Large intestine (tissue), 3 donors: ENCODE results near the gene ADGRL3. TPM values are rescaled to one million over a fixed set of nuclear protein-coding genes. Genes with fewer than 3 reads are reported as not detected.

Experiments used
- DNase-seq, 2 donors: peaks; one replicate each; pipeline versions ENCODE4 v3.0.0 to v3.0.0-alpha.2; 2013
- H3K27ac ChIP-seq: one replicate; pipeline ENCODE4 v1.5.1; 2013; ENCODE audit warnings: low read length
- H3K27me3 ChIP-seq: 2 replicates; pipeline ENCODE4 v1.6.1; 2013; ENCODE audit warnings: low read length; ENCODE audit not compliant: control insufficient read depth, insufficient read depth
- H3K36me3 ChIP-seq: 2 replicates; pipeline ENCODE4 v1.6.1; 2013; ENCODE audit warnings: low read length; ENCODE audit not compliant: control insufficient read depth, insufficient read depth
- H3K4me1 ChIP-seq: one replicate; pipeline ENCODE4 v1.6.1; 2013; ENCODE audit warnings: low read length; ENCODE audit not compliant: control insufficient read depth, insufficient read depth
- H3K4me3 ChIP-seq: one replicate; pipeline ENCODE4 v1.5.1; 2013; ENCODE audit warnings: low read length
- H3K9me3 ChIP-seq: one replicate; pipeline ENCODE4 v1.6.1; 2013; ENCODE audit warnings: mild to moderate bottlenecking, low read depth, low read length, moderate library complexity; ENCODE audit not compliant: control insufficient read depth
- WGBS: methylation state at CpG from one replicate; pipeline ENCODE4 v1.1.5; 2013; ENCODE audit warnings: low lambda C conversion rate; ENCODE audit not compliant: insufficient coverage; 5-methylcytosine and 5-hydroxymethylcytosine counted together
- polyA plus RNA-seq: library from polyadenylated mRNA; unstranded; fragments of 120-200 nt; gene quantifications from one replicate; pipeline ENCODE4 v1.2.1, GENCODE V29; 2013

ADGRL3 gene
- polyA plus RNA-seq, 1 donor: 9.8 TPM

- Histone ChIP-seq H3K4me1 (no peaks in the 10 kb centered on the region), H3K27ac (no peak overlapping the region), H3K9me3 (no peaks in the 10 kb centered on the region), H3K36me3 (no peaks in the 10 kb centered on the region), H3K27me3 (no peaks in the 10 kb centered on the region), H3K4me3 (no peak overlapping the region)
- no peak for DNase-seq
- WGBS: 100% methylated on average over 1 of the region's 1 CpG
Measured at GRCh38 chr4:62077406-62077805, 877.3 kb downstream of the ADGRL3 start.

GRCh38 chr4:62080431-62080830, 880.3 kb downstream of the ADGRL3 start:
- Histone ChIP-seq H3K9me3 (no peaks in the 10 kb centered on the region), H3K36me3 (no peaks in the 10 kb centered on the region), H3K27ac (no peak overlapping the region), H3K4me3 (no peak overlapping the region), H3K4me1 (no peaks in the 10 kb centered on the region), H3K27me3 (no peaks in the 10 kb centered on the region)
- DNase-seq: no peak
- no CpG with 5 or more reads among the region's 1 CpG for WGBS

GRCh38 chr4:62087706-62088105, 887.6 kb downstream of the ADGRL3 start:
- Histone ChIP-seq H3K4me3 (no peak overlapping the region), H3K36me3 (no peaks in the 10 kb centered on the region), H3K4me1 (no peaks in the 10 kb centered on the region), H3K27me3 (no peaks in the 10 kb centered on the region), H3K9me3 (no peaks in the 10 kb centered on the region), H3K27ac (no peak overlapping the region)
- no peak for DNase-seq

GRCh38 chr4:62093735-62094134, 893.6 kb downstream of the ADGRL3 start:
- Histone ChIP-seq H3K4me1 (no peaks in the 10 kb centered on the region), H3K4me3 (no peak overlapping the region), H3K36me3 (no peaks in the 10 kb centered on the region), H3K9me3 (no peaks in the 10 kb centered on the region), H3K27ac (no peak overlapping the region), H3K27me3 (no peaks in the 10 kb centered on the region)
- DNase-seq: no peak
- WGBS: no CpG with 5 or more reads among the region's 4 CpGs

GRCh38 chr4:62096881-62097280, 896.8 kb downstream of the ADGRL3 start:
- H3K9me3 ChIP-seq: no peaks in the 10 kb centered on the region
- no peaks in the 10 kb centered on the region for H3K27me3 ChIP-seq
- no CpG with 5 or more reads among the region's 2 CpGs for WGBS
- DNase-seq: no peak
- H3K4me1 ChIP-seq: no peaks in the 10 kb centered on the region
- no peaks in the 10 kb centered on the region for H3K36me3 ChIP-seq
- no peak overlapping the region for H3K27ac ChIP-seq
- no peak overlapping the region for H3K4me3 ChIP-seq

GRCh38 chr4:62115216-62115615, 915.1 kb downstream of the ADGRL3 start:
- Histone ChIP-seq H3K4me3 (no peak overlapping the region), H3K9me3 (no peaks in the 10 kb centered on the region), H3K36me3 (no peaks in the 10 kb centered on the region), H3K27me3 (no peaks in the 10 kb centered on the region), H3K4me1 (no peaks in the 10 kb centered on the region), H3K27ac (no peak overlapping the region)
- 60% methylated on average over 1 of the region's 1 CpG for WGBS
- DNase-seq: no peak

GRCh38 chr4:62117886-62118285, 917.8 kb downstream of the ADGRL3 start:
- no peak overlapping the region for H3K4me3 ChIP-seq
- no peaks in the 10 kb centered on the region for H3K36me3 ChIP-seq
- no peak overlapping the region for H3K27ac ChIP-seq
- no peaks in the 10 kb centered on the region for H3K4me1 ChIP-seq
- no peaks in the 10 kb centered on the region for H3K9me3 ChIP-seq
- whole genome bisulfite sequencing: 100% methylated on average over 1 of the region's 2 CpGs
- DNase-seq: no peak
- no peaks in the 10 kb centered on the region for H3K27me3 ChIP-seq

- Histone ChIP-seq H3K27ac (no peak overlapping the region), H3K27me3 (no peaks in the 10 kb centered on the region), H3K4me3 (no peak overlapping the region), H3K9me3 (no peaks in the 10 kb centered on the region), H3K4me1 (no peaks in the 10 kb centered on the region), H3K36me3 (no peaks in the 10 kb centered on the region)
- no peak for DNase-seq
- WGBS: no CpG with 5 or more reads among the region's 2 CpGs
Measured at GRCh38 chr4:62118558-62118957, 918.4 kb downstream of the ADGRL3 start.

GRCh38 chr4:62119195-62119594, 919.1 kb downstream of the ADGRL3 start:
- no peaks in the 10 kb centered on the region for H3K4me1 ChIP-seq
- H3K9me3 ChIP-seq: no peaks in the 10 kb centered on the region
- H3K27me3 ChIP-seq: no peaks in the 10 kb centered on the region
- no peak for DNase-seq
- H3K36me3 ChIP-seq: no peaks in the 10 kb centered on the region
- H3K27ac ChIP-seq: no peak overlapping the region
- H3K4me3 ChIP-seq: no peak overlapping the region

- no peaks in the 10 kb centered on the region for H3K36me3 ChIP-seq
- no peaks in the 10 kb centered on the region for H3K27me3 ChIP-seq
- no peak for DNase-seq
- H3K4me3 ChIP-seq: no peak overlapping the region
- H3K4me1 ChIP-seq: no peaks in the 10 kb centered on the region
- no peaks in the 10 kb centered on the region for H3K9me3 ChIP-seq
- no peak overlapping the region for H3K27ac ChIP-seq
Measured at GRCh38 chr4:62126064-62126732, 926.1 kb downstream of the ADGRL3 start.
